ENCODE measurements around the gene STARD8. TPM values are rescaled to one million over a fixed set of nuclear protein-coding genes. Genes with fewer than 3 reads are reported as not detected.

STARD8 gene
- polyA plus RNA-seq, 1 donor, result 2.6 TPM

- WGBS (ENCODE audit: insufficient coverage, low lambda C conversion rate), result no CpG with 5 or more reads among the region's 4 CpGs
- Histone ChIP-seq H3K27me3 (ENCODE audit: control insufficient read depth, insufficient read depth, low read length) (no peaks in the 10 kb centered on the region), H3K27ac (ENCODE audit: low read length) (no peak overlapping the region)
Measured at GRCh38 chrX:68763481-68763880, 116.0 kb downstream of the STARD8 start.

More at GRCh38 chrX:68763481-68763880, 116.0 kb downstream of the STARD8 start:
- no peak for DNase-seq
- H3K36me3 ChIP-seq (ENCODE audit: control insufficient read depth, insufficient read depth, low read length), result no peaks in the 10 kb centered on the region
- H3K9me3 ChIP-seq (ENCODE audit: control insufficient read depth, low read depth, low read length), result no peaks in the 10 kb centered on the region
- H3K4me1 ChIP-seq (ENCODE audit: control insufficient read depth, insufficient read depth, low read length), result no peaks in the 10 kb centered on the region
- H3K4me3 ChIP-seq (ENCODE audit: low read length), result no peak overlapping the region

Other genes starting within 250 kb of the STARD8 start
- 5.6 TPM for gene OPHN1, start 214.2 kb upstream of the STARD8 start, polyA plus RNA-seq
- gene YIPF6, start 148.6 kb upstream of the STARD8 start, polyA plus RNA-seq, result 29.2 TPM
- 25.4 TPM for gene EFNB1, start 181.4 kb downstream of the STARD8 start, polyA plus RNA-seq

All from large intestine (tissue), 3 donors.